ENCODE measurements around the gene IFNGR2.

The IFNGR2 gene

DNA sequence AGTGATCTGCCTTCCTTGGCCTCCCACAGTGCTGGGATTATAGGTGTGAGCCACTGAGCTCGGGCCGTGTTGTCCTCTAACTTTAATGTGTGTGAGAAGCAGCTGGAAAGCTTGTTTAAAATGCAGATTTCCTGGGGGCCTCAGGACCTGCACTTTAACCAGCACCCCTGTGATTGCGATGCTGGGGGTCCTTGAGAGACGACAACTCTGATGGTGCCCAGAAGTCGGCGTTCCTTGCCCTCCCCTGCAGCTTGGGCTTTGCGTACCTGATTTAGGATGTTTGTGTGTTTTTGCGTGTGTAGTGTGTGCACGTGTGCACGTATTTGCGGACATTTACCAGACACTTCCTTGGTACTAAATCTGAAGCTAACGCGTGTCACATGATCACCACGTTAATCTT lies 10.9 kb downstream of the IFNGR2 start:
- ChIA-PET CTCF (interaction anchor here (1.2 to 4.3 kb wide), 5 partner anchors 10 to 115 kb away, joined by 3 to 27 read pairs (median 5); no protein-coding TSS in a partner anchor), POLR2A (interaction anchor here (0.6 to 0.8 kb wide), 2 partner anchors 18 to 212 kb away, joined by 3 read pairs; no protein-coding TSS in a partner anchor)
- TF ChIP-seq, protein P1, sequence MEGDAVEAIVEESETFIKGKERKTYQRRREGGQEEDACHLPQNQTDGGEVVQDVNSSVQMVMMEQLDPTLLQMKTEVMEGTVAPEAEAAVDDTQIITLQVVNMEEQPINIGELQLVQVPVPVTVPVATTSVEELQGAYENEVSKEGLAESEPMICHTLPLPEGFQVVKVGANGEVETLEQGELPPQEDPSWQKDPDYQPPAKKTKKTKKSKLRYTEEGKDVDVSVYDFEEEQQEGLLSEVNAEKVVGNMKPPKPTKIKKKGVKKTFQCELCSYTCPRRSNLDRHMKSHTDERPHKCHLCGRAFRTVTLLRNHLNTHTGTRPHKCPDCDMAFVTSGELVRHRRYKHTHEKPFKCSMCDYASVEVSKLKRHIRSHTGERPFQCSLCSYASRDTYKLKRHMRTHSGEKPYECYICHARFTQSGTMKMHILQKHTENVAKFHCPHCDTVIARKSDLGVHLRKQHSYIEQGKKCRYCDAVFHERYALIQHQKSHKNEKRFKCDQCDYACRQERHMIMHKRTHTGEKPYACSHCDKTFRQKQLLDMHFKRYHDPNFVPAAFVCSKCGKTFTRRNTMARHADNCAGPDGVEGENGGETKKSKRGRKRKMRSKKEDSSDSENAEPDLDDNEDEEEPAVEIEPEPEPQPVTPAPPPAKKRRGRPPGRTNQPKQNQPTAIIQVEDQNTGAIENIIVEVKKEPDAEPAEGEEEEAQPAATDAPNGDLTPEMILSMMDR (IDR thresholded peaks at IDR 0.05; ENCODE audit: control extremely low read depth, extremely low read depth, low read depth, missing control alignments): no peak
- DNase-seq (ENCODE audit: extremely low spot score): no peak

DNA sequence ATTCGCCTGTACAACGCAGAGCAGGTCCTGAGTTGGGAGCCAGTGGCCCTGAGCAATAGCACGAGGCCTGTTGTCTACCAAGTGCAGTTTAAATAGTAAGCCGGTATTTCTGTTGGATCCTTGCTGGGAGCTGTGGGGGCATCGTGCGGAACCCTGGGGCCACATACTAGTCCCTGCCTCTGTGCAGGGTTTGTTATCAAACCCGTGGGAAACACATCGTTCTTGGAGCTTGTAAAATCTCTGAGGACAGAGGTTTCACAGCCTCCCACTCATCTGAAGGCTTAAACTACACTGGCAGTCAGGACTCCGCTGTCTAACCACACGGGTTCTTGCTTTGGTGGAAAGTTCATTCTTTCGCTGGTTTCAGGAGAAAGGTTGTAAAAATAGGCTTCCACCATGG lies 11.7 kb downstream of the IFNGR2 start:
- TF ChIP-seq, protein P1 (IDR thresholded peaks at IDR 0.05; ENCODE audit: control extremely low read depth, extremely low read depth, low read depth, missing control alignments): no peak
- ChIA-PET POLR2A (no interaction called here), CTCF (interaction anchor here (1.1 to 4.3 kb wide), 7 partner anchors 11 to 219 kb away, joined by 3 to 27 read pairs (median 5); no protein-coding TSS in a partner anchor)

DNA sequence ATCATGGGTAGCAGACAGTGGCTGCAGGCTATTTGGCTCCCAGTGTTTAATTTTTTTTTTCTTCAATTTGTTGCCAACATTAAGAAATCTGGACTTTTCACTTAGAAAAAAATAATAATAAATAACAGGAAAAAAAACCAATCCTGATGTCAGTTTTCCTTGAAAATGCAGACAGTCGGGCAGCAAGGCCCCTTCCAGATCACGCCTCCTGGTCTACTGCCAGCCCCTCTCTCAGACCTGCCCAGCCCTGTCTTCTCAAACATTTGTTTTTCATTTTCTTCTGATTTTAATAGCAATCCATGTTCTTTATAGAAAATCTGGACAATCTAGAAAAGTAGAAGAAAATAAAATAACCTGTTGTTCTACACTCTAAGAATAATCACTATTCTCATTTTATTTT lies 15.5 kb downstream of the IFNGR2 start:
- POLR2A ChIA-PET: interaction anchor here (1.0 kb wide), 1 partner anchor 72 kb away, joined by 3 read pairs; no protein-coding TSS in a partner anchor
- CTCF ChIA-PET: interaction anchor here (1.7 kb wide), 1 partner anchor 9 kb away, joined by 3 read pairs; no protein-coding TSS in a partner anchor
- DNase-seq (ENCODE audit: extremely low spot score): no peak
- TF ChIP-seq, protein P1 (IDR thresholded peaks at IDR 0.05; ENCODE audit: control extremely low read depth, extremely low read depth, low read depth, missing control alignments): no peak

More for the DNA sequence above, 11.7 kb downstream of the IFNGR2 start:
- no peak for DNase-seq (ENCODE audit: extremely low spot score)

DNA sequence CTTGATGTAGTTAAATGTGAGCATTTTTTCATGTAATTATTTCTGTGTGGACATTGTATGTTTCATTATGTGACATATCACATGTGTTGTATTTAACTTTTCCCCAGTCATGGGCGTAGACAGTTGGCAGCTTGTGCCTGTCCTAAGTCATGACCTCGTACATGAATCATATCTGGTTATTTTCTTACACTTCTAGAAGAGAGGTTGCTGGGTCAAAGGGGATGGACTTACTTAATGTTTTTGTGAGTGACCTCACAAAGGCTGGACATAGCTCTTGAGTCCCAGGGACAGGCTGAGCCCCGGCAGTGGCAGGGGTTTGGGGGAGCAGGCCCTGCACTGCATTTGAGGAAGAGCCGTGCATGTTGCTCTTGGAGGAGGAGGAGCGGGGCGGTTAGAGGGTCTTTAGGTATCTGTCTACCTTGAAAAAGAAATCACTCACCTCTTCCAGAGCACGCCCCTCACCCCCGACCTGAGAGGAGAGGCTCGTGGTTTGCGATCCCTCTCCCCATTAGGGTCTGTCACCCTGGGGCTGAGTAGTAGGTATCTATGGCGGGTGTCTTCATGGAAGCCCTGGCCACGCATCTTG lies 16.4 kb downstream of the IFNGR2 start:
- no peak for DNase-seq (ENCODE audit: extremely low spot score)
- CTCF ChIA-PET: interaction anchor here (1.1 kb wide), 1 partner anchor 9 kb away, joined by 3 read pairs; no protein-coding TSS in a partner anchor
- POLR2A ChIA-PET: interaction anchor here (1.0 kb wide), 1 partner anchor 73 kb away, joined by 3 read pairs; no protein-coding TSS in a partner anchor
- TF ChIP-seq, protein P1 (IDR thresholded peaks at IDR 0.05; ENCODE audit: control extremely low read depth, extremely low read depth, low read depth, missing control alignments): no peak

DNA sequence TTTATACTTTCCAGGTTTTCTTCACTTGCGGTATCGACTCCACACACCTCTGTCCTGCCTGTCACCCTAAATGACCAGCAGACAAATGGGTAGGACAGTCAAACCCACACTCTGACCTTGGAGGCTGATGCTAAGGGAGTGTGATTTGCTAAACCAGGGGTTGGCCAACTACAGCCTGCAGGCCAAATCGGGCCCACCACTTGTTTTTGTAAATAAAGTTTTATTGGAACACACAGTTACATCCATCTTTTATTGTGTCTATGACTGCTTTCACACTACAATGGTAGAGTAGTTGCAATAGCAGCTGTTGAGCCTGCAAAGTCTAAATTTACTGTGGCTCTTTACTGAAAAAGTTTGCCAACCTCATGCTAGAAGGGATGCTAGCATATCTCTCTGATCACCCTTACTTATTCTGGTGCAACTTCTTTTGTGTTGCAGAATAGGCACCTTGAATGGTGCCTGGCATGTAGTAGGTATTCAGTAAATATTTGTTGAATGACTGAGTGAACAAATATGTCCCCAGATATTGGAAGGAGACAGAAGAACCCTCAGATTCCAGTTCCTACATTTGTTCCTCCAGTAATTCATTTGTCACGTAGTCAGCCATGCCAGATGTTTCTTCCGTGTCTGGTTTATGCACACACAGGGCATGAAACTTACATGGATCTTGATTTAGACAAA lies 18.6 kb downstream of the IFNGR2 start:
- ChIA-PET CTCF (interaction anchor here (1.8 kb wide), 1 partner anchor 60 kb away, joined by 6 read pairs; no protein-coding TSS in a partner anchor), POLR2A (no interaction called here)
- no peak for DNase-seq (ENCODE audit: extremely low spot score)
- TF ChIP-seq, protein P1 (IDR thresholded peaks at IDR 0.05; ENCODE audit: control extremely low read depth, extremely low read depth, low read depth, missing control alignments): no peak

DNA sequence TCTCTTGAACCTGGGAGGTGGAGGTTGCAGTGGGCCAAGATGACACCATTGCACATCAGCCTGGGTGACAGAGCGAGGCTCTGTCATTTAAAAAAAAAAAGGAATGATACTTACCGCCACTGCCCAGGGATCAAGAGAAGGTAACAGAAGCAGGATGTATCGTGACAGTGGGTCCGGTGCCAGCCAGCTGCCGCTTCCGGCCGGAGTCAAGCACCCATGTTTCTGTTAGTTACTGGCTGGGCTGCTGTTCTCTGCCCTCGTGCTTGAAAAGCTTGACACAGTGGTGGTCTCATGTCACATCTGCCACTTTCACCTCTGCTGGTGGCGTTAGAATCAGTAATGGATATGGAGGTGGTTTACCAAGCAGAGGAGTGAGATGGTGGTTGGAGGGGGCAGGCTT lies 21.0 kb downstream of the IFNGR2 start:
- no peak for DNase-seq (ENCODE audit: extremely low spot score)
- CTCF ChIA-PET: interaction anchor here (1.5 to 1.8 kb wide), 2 partner anchors 21 to 182 kb away, joined by 4 read pairs; no protein-coding TSS in a partner anchor
- TF ChIP-seq, protein P1 (IDR thresholded peaks at IDR 0.05; ENCODE audit: control extremely low read depth, extremely low read depth, low read depth, missing control alignments): no peak
- POLR2A ChIA-PET: no interaction called here

All from GM10248 (cell line).